NOMO-1 (cell line): ENCODE results near the gene PPL.

Source experiments
- DNase-seq, 2 experiments: peaks; one replicate each; lab custom pipeline; 2025; ENCODE audit not compliant: unreplicated experiment in 2 of 2; lab: John Stamatoyannopoulos, UW

The PPL gene

GRCh38 chr16:4836727-4837126, 100.2 kb downstream of the PPL start:
- no peak for DNase-seq

DNA sequence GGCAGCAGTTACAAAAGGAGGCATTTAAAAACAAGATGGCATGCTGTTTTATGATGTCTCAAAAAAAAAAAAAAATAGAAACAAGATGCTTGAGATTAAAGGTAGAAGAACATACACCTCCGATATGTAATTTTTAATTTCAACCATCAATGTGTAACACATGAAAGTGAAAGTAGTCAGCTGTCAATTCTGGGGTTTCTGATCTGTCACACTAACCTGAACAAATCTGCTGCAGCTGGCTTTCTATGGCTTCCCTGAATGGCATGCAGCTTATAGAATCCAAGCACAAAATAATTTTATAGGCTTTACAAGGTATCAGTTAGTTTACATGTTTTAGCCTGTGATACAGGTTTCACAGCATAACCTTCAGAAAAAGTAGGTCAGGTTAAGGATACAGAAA, 103.4 kb downstream of the PPL start:
- DNase-seq, result no peak

GRCh38 chr16:4832698-4833343, 104.1 kb downstream of the PPL start:
- no peak for DNase-seq
